BJ (cell line): ENCODE measurements around the gene PGAM5. TPM values are rescaled to one million over a fixed set of nuclear protein-coding genes. Genes with fewer than 3 reads are reported as not detected.
A peak's percentile ranks its signal among the peaks of the same experiment; 100 is the strongest.

Source experiments
- CTCF ChIA-PET: fragments of 350-600 bp; formaldehyde crosslinking; extraction: SDS; loops from one replicate; lab custom pipeline; 2021; ENCODE audit warnings: antibody characterized with exemption, inconsistent platforms; lab: Yijun Ruan, JAX
- POLR2A ChIA-PET: fragments of 300-600 bp; sonication (Branson Sonifier 250); formaldehyde crosslinking; extraction: SDS; loops from one replicate; lab custom pipeline; 2021; ENCODE audit warnings: antibody characterized with exemption; lab: Charles Lee
- DNase-seq: peaks from one replicate; pipeline ENCODE4 v3.0.0-alpha.2; 2011; ENCODE audit warnings: low read depth
- H3K27me3 ChIP-seq: 2 replicates; pipeline ENCODE4 v1.6.0; 2011; ENCODE audit warnings: low read length; ENCODE audit not compliant: control insufficient read depth, insufficient read depth
- H3K36me3 ChIP-seq: 2 replicates; pipeline ENCODE4 v1.5.1; 2011; ENCODE audit warnings: low read length; ENCODE audit not compliant: control insufficient read depth, insufficient read depth
- H3K4me3 ChIP-seq: 2 replicates; pipeline ENCODE4 v1.5.1; 2011; ENCODE audit warnings: low read depth, mild to moderate bottlenecking, control low read depth, low read length
- polyA minus RNA-seq: library from RNA; depleted of rRNA, polyadenylated mRNA; stranded (reverse); fragments of >200 nt; gene quantifications from 2 replicates; pipeline ENCODE4 v1.2.3, GENCODE V29; 2011; rRNA and poly(A)+ RNA removed
- polyA plus RNA-seq: library from polyadenylated mRNA; depleted of rRNA; stranded (reverse); fragments of >200 nt; gene quantifications from 2 replicates; pipeline ENCODE4 v1.2.3, GENCODE V29; 2011; rRNA removed
- TF ChIP-seq, protein P1 (sequence below): IDR thresholded peaks from 2 replicates; pipeline ENCODE4 v1.5.1; 2011; ENCODE audit warnings: low read depth, mild to moderate bottlenecking, control low read depth, inconsistent platforms, low read length, moderate library complexity; ENCODE audit not compliant: insufficient read depth

Gene PGAM5
- polyA plus RNA-seq: 12.4 and 17.7 TPM in 2 replicates
- polyA minus RNA-seq: 38.2 and 50.3 TPM in 2 replicates

DNA sequence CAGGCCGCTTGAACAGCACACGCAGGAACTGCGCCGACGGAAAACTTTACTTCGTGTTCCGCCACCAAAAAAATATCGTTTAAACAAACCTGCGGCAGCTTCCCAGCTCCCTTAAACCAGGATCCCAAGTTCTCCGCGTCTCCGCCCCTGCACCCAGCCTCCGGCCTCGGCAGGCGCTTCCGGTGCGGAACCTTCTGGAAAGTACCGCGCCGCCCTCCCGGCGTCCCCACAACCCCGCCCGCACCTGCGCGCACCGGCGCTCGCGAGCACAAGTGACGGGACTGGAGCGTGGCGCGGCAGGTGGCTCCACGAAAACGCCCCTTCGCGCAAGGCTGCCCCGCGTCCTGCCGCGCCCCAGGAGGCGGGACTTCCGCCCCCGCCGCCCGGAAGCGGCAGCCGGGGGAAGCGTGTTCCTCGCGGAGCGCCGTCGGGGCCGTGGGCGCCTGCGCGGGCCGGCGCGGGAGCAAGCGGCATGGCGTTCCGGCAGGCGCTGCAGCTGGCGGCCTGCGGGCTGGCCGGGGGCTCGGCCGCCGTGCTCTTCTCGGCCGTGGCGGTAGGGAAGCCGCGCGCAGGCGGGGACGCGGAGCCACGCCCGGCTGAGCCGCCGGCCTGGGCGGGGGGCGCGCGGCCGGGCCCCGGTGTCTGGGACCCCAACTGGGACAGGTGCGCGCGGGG, at the start of gene PGAM5:
Gene PGAM5 (plus strand): TSS at position 438 of the 675 bp plus-strand sequence. CDS start 35 bp downstream, at position 473.
- CTCF ChIA-PET: interaction anchor here (1.1 kb wide), 2 partner anchors 9 to 20 kb away, joined by 3 to 5 read pairs; no protein-coding TSS in a partner anchor
- POLR2A ChIA-PET: no interaction called here
- peaks cover 4% of the 10 kb centered on the region; the same call in 1 of the 2 replicates for H3K36me3 ChIP-seq
- H3K27me3 ChIP-seq: no peaks in the 10 kb centered on the region
- DNase-seq: peak; percentile 23
- TF ChIP-seq, protein P1, sequence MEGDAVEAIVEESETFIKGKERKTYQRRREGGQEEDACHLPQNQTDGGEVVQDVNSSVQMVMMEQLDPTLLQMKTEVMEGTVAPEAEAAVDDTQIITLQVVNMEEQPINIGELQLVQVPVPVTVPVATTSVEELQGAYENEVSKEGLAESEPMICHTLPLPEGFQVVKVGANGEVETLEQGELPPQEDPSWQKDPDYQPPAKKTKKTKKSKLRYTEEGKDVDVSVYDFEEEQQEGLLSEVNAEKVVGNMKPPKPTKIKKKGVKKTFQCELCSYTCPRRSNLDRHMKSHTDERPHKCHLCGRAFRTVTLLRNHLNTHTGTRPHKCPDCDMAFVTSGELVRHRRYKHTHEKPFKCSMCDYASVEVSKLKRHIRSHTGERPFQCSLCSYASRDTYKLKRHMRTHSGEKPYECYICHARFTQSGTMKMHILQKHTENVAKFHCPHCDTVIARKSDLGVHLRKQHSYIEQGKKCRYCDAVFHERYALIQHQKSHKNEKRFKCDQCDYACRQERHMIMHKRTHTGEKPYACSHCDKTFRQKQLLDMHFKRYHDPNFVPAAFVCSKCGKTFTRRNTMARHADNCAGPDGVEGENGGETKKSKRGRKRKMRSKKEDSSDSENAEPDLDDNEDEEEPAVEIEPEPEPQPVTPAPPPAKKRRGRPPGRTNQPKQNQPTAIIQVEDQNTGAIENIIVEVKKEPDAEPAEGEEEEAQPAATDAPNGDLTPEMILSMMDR: no peak
- H3K4me3 ChIP-seq: peak within 1 kb of the TSS; percentile 81

GRCh38 chr12:132660996-132661395, 49.6 kb upstream of the PGAM5 start:
- CTCF ChIA-PET: interaction anchor here (1.1 kb wide), 1 partner anchor 22 kb away, joined by 3 read pairs; no protein-coding TSS in a partner anchor
- no peaks in the 10 kb centered on the region for H3K27me3 ChIP-seq
- peaks cover 18% of the 10 kb centered on the region for H3K36me3 ChIP-seq
- TF ChIP-seq, protein P1: no peak
- DNase-seq: no peak
- POLR2A ChIA-PET: no interaction called here
- H3K4me3 ChIP-seq: no peak overlapping the region

GRCh38 chr12:132661972-132662371, 48.7 kb upstream of the PGAM5 start:
- no peak for DNase-seq
- ChIA-PET CTCF (interaction anchor here (1.1 kb wide), 1 partner anchor 23 kb away, joined by 3 read pairs; no protein-coding TSS in a partner anchor), POLR2A (no interaction called here)
- no peaks in the 10 kb centered on the region for H3K27me3 ChIP-seq
- no peak overlapping the region for H3K4me3 ChIP-seq
- TF ChIP-seq, protein P1: no peak
- peaks cover 18% of the 10 kb centered on the region for H3K36me3 ChIP-seq

DNA sequence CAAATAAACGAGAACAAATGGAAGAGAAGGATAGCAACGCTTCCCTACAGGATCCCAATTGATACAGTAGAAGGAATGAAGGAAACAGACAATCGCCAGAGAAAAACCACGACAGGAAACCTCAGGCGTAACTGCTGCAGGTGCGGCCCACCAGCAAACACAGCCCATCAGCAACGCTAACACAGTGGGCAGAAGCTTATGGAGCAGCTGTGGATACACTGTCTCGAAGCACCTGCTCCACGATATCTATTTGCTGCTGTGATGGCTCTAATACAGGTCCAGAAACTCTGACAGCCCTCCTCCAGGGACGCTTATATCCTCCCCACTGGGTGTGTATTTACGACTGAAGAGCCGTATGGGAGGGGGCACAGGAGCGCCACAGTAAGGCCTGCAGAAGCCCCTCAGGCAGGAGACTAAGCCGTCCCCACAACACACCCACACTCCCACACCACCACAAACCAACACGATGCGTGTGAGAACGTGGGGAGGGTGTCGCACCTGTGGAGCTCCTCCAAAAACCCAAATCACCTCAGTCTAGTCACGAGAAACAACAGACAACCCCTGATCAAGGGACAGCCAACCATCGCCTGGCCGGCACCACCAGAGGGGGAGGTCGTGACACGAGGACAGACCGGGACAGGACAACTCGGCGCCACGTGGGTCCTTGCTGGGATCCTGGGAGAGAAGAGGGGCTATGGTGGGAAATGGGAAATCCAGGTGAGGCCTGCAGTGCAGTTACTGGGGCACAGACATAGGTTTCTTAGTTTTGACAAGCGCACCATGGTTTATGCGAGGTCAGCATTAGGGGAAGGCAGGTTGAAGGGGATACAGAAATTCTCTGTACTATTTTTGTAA, 47.5 kb upstream of the PGAM5 start:
- peaks cover 15% of the 10 kb centered on the region for H3K36me3 ChIP-seq
- no peak for DNase-seq
- POLR2A ChIA-PET: no interaction called here
- TF ChIP-seq, protein P1: no peak
- no peak overlapping the region for H3K4me3 ChIP-seq
- CTCF ChIA-PET: interaction anchor here (2.0 kb wide), 1 partner anchor 25 kb away, joined by 7 read pairs; no protein-coding TSS in a partner anchor
- no peaks in the 10 kb centered on the region for H3K27me3 ChIP-seq
